Measurements from ENCODE around the gene ARSA. TPM values are rescaled to one million over a fixed set of nuclear protein-coding genes. Genes with fewer than 3 reads are reported as not detected.

ARSA gene
- total RNA-seq, 1 donor from 2014 or later, result 12.1 TPM

- Histone ChIP-seq H3K27me3 (ENCODE audit: control insufficient read depth, insufficient read depth, low read length) (no peaks in the 10 kb centered on the region), H3K36me3 (ENCODE audit: control insufficient read depth, insufficient read depth, low read length) (peaks cover 8% of the 10 kb centered on the region), H3K4me3 (ENCODE audit: low read depth, low read length) (no peak overlapping the region)
- DNase-seq (ENCODE audit: low read depth) (no peak), FAIRE-seq (peak; percentile 60)
- TF ChIP-seq CTCF (IDR thresholded peaks at IDR 0.05; ENCODE audit: insufficient read depth, low read length, severe bottlenecking), result no peak
These were observed 42.2 kb downstream of the ARSA start for GRCh38 chr22:50585781-50586180.

DNA sequence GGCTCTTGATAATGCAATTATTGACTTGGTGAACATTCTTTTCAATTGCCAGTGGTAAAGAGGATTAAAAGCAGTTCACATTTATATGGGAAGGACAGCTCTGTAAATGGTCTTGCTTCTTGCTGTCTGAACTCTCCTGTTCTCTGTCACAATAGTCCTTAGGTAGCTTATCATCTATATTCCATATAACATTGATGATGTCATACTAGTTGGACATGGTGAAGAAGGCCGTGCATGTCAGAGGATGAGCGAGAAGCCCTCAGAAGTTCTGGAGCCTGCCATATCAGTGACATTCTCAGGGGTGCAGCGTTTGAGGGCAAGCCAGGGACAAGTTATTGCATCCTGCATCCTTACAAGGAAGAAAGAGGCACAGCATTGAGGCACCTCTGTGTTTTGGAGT lies 42.7 kb downstream of the ARSA start:
- TF ChIP-seq CTCF (IDR thresholded peaks at IDR 0.05; ENCODE audit: insufficient read depth, low read length, severe bottlenecking), result no peak
- Histone ChIP-seq H3K27me3 (ENCODE audit: control insufficient read depth, insufficient read depth, low read length) (no peaks in the 10 kb centered on the region), H3K36me3 (ENCODE audit: control insufficient read depth, insufficient read depth, low read length) (peaks cover 11% of the 10 kb centered on the region), H3K4me3 (ENCODE audit: low read depth, low read length) (no peak overlapping the region)
- FAIRE-seq (no peak), DNase-seq (ENCODE audit: low read depth) (no peak)

DNA sequence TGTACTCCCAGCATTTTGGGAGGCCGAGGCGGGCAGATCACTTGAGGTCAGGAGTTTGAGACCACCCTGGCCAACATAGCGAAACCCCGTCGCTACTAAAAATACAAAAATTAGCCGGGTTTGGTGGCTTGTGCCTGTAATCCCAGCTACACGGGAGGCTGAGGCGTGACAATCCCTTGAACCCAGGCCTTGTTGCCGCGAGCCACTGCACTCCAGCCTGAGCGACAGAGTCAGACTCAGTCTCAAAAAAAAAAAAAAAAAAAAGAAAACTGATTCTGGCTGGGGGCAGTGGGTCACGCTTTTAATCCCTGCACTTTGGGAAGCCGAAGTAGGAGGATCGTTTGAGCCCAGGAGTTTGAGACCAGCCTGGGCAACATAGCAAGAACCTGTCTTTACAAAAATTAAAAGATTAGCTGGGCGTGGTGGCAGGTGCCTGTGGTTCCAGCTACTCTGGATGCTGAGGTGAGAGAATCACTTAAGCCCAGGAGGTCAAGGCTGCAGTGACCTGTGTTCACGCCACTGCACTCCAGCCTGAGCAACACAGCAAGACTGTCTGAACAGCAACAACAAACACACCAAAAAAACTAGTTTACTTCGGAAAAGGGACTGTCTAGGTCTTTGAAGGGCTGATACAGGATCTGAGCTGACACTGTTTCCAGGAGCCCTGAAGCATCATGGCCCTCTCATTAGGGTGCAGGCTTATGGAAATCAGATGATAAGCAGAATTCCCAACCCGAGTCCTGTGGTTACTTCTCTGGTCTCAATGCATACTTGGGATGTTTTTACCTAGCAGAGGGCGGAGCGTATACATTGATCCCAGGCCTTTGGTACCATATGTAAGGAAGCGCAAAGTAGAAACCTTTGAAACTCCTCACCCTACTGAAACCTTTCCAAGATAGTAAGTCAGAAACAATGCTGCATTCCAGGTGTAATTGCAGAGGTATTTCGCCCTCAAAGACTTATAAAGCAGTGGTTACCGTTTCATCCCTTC lies 43.6 kb downstream of the ARSA start:
- DNase-seq (ENCODE audit: low read depth) (no peak), FAIRE-seq (no peak)
- TF ChIP-seq CTCF (IDR thresholded peaks at IDR 0.05; ENCODE audit: insufficient read depth, low read length, severe bottlenecking), result no peak
- Histone ChIP-seq H3K27me3 (ENCODE audit: control insufficient read depth, insufficient read depth, low read length) (no peaks in the 10 kb centered on the region), H3K4me3 (ENCODE audit: low read depth, low read length) (no peak overlapping the region), H3K36me3 (ENCODE audit: control insufficient read depth, insufficient read depth, low read length) (peaks cover 11% of the 10 kb centered on the region)

GRCh38 chr22:50583294-50583861 lies 44.6 kb downstream of the ARSA start:
- DNase-seq (ENCODE audit: low read depth), result no peak
- FAIRE-seq, result no peak
- H3K4me3 ChIP-seq (ENCODE audit: low read depth, low read length), result peak overlapping the region; percentile 82
- no peaks in the 10 kb centered on the region for H3K27me3 ChIP-seq (ENCODE audit: control insufficient read depth, insufficient read depth, low read length)
- H3K36me3 ChIP-seq (ENCODE audit: control insufficient read depth, insufficient read depth, low read length), result peaks cover 13% of the 10 kb centered on the region
- no peak for TF ChIP-seq CTCF (IDR thresholded peaks at IDR 0.05; ENCODE audit: insufficient read depth, low read length, severe bottlenecking)

DNA sequence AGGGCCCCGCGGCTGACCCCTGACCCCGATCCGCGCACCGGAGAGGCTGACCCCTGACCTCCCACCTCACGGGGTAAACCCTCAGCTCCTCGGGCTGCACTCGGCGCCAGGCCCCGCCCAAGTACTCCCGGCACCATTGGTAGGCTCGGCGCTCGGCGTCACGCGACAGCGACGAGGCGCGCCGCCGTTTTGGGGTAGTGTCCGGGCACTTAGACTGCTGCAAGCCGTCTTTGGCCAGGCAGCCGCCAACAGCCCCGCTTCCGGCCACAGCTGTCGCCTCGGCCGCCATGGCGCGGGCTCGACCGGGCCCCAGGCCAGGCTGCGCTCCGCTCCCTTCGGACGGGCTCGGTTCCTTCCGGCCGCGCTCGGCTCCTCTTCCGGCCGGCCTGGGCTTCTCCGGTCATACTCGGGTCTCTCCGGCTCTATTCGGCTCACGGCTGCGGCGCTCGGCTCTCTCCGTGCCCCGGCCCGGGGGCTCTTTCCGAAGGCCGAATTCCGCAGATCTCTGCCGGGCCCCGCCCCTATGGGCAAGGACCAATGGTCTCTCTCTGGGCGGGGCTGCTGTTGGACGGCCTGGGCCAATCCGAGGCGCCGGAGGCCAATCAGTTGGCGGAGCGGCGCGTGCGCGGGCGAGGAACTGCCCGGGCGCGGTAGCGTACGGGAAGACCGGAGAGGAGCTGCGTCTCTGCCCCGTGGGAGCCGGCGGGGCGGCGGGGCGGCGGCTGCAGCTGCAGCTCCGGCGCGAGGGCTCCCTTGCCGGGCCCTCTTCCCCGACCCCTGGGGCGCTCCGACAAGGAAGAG lies 45.3 kb downstream of the ARSA start, which contains the start of gene CHKB:
TSS of gene CHKB (minus strand) at position 357 of the 801 bp plus-strand sequence. CDS start at position 289, 68 bp downstream.
- H3K27me3 ChIP-seq (ENCODE audit: control insufficient read depth, insufficient read depth, low read length), result no peaks in the 10 kb centered on the region
- peaks cover 13% of the 10 kb centered on the region for H3K36me3 ChIP-seq (ENCODE audit: control insufficient read depth, insufficient read depth, low read length)
- no peak for TF ChIP-seq CTCF (IDR thresholded peaks at IDR 0.05; ENCODE audit: insufficient read depth, low read length, severe bottlenecking)
- peak within 1 kb of the TSS; percentile 82 for H3K4me3 ChIP-seq (ENCODE audit: low read depth, low read length)
- DNase-seq (ENCODE audit: low read depth) (peak; percentile 90), FAIRE-seq (no peak)

Measured in bronchial epithelial cell (primary cell).